H9 (cell line): ENCODE measurements around the gene CDK8. TPM values are rescaled to one million over a fixed set of nuclear protein-coding genes. Genes with fewer than 3 reads are reported as not detected.

Experiments used
- DNase-seq: peaks from one replicate; pipeline ENCODE4 v3.0.0-alpha.2; 2017
- H2AFZ ChIP-seq: one replicate; pipeline ENCODE4 v1.6.1; 2013; ENCODE audit warnings: mild to moderate bottlenecking, low read length, control low read depth, moderate library complexity
- H2AK5ac ChIP-seq: 2 replicates; pipeline ENCODE4 v1.6.1; 2013; ENCODE audit warnings: low read length, control low read depth, mixed read lengths; ENCODE audit not compliant: insufficient read length
- H2BK120ac ChIP-seq: one replicate; pipeline ENCODE4 v1.6.1; 2013; ENCODE audit warnings: low read depth, mild to moderate bottlenecking, low read length, control low read depth, inconsistent platforms; ENCODE audit not compliant: poor library complexity, severe bottlenecking
- H2BK12ac ChIP-seq: 2 replicates; pipeline ENCODE4 v1.6.1; 2013; ENCODE audit warnings: low read length, control low read depth, mixed read lengths, low read depth; ENCODE audit not compliant: insufficient read length
- H2BK15ac ChIP-seq: 2 replicates; pipeline ENCODE4 v1.6.1; 2013; ENCODE audit warnings: low read depth, low read length, control low read depth
- H2BK20ac ChIP-seq: one replicate; pipeline ENCODE4 v1.6.1; 2013; ENCODE audit warnings: low read depth, mild to moderate bottlenecking, low read length, control low read depth, inconsistent platforms; ENCODE audit not compliant: poor library complexity, severe bottlenecking
- H2BK5ac ChIP-seq: 2 replicates; pipeline ENCODE4 v1.6.1; 2013; ENCODE audit warnings: low read length, control low read depth, mixed read lengths; ENCODE audit not compliant: insufficient read length
- H3K14ac ChIP-seq: 2 replicates; pipeline ENCODE4 v1.6.1; 2013; ENCODE audit warnings: low read length, control low read depth; ENCODE audit not compliant: insufficient read depth
- H3K18ac ChIP-seq: 2 replicates; pipeline ENCODE4 v1.6.1; 2013; ENCODE audit warnings: low read depth, mild to moderate bottlenecking, mixed read lengths, low read length, control low read depth; ENCODE audit not compliant: insufficient read length
- H3K23ac ChIP-seq: 2 replicates; pipeline ENCODE4 v1.6.1; 2013; ENCODE audit warnings: low read length, control low read depth, mixed read lengths, low read depth; ENCODE audit not compliant: insufficient read length
- H3K23me2 ChIP-seq: 2 replicates; pipeline ENCODE4 v1.6.1; 2013; ENCODE audit warnings: low read depth, mild to moderate bottlenecking, mixed read lengths, low read length, control low read depth; ENCODE audit not compliant: insufficient read length, poor library complexity, severe bottlenecking
- H3K27ac ChIP-seq: 2 replicates; pipeline ENCODE4 v1.5.1; 2013; ENCODE audit warnings: low read length, control low read depth, mixed read lengths, low read depth; ENCODE audit not compliant: insufficient read length
- H3K27me3 ChIP-seq: 2 replicates; pipeline ENCODE4 v1.6.1; 2013; ENCODE audit warnings: low read length, control low read depth, inconsistent platforms; ENCODE audit not compliant: insufficient read depth
- H3K4ac ChIP-seq: 2 replicates; pipeline ENCODE4 v1.6.1; 2013; ENCODE audit warnings: low read depth, mild to moderate bottlenecking, control low read depth, inconsistent platforms, low read length, moderate library complexity
- H3K4me1 ChIP-seq: 2 replicates; pipeline ENCODE4 v1.6.1; 2013; ENCODE audit warnings: low read length, control low read depth, inconsistent platforms; ENCODE audit not compliant: insufficient read depth
- H3K4me2 ChIP-seq: 2 replicates; pipeline ENCODE4 v1.6.1; 2013; ENCODE audit warnings: low read length, control low read depth, mixed read lengths; ENCODE audit not compliant: insufficient read length, insufficient read depth
- H3K56ac ChIP-seq: 2 replicates; pipeline ENCODE4 v1.6.1; 2013; ENCODE audit warnings: low read depth, mild to moderate bottlenecking, mixed read lengths, low read length, control low read depth; ENCODE audit not compliant: insufficient read length
- H3K79me1 ChIP-seq: 2 replicates; pipeline ENCODE4 v1.6.1; 2013; ENCODE audit warnings: low read depth, mild to moderate bottlenecking, moderate library complexity, low read length, control low read depth, inconsistent platforms; ENCODE audit not compliant: insufficient read depth, poor library complexity, severe bottlenecking
- H3K79me2 ChIP-seq: 2 replicates; pipeline ENCODE4 v1.6.1; 2013; ENCODE audit warnings: low read length, control low read depth, inconsistent platforms; ENCODE audit not compliant: insufficient read depth
- H3K9ac ChIP-seq: 2 replicates; pipeline ENCODE4 v1.6.1; 2013; ENCODE audit warnings: low read length, control low read depth, mixed read lengths; ENCODE audit not compliant: insufficient read length; ENCODE audit errors: extremely low read depth
- H3K9me3 ChIP-seq: one replicate; pipeline ENCODE4 v1.6.1; 2013; ENCODE audit warnings: low read depth, low read length, inconsistent platforms; ENCODE audit not compliant: control insufficient read depth
- H3T11ph ChIP-seq: one replicate; pipeline ENCODE4 v1.6.1; 2013; ENCODE audit warnings: mild to moderate bottlenecking, low read length, control low read depth, inconsistent platforms
- H4K20me1 ChIP-seq: one replicate; pipeline ENCODE4 v1.6.1; 2013; ENCODE audit not compliant: control insufficient read depth, insufficient read length, insufficient read depth
- H4K5ac ChIP-seq: 2 replicates; pipeline ENCODE4 v1.6.1; 2013; ENCODE audit warnings: low read depth, mild to moderate bottlenecking, mixed read lengths, low read length, control low read depth; ENCODE audit not compliant: insufficient read length
- H4K8ac ChIP-seq: replicated peaks from 2 replicates; pipeline ENCODE4 v1.6.1; 2013; ENCODE audit warnings: low read length, control low read depth, mixed read lengths, low read depth; ENCODE audit not compliant: insufficient read length
- H4K91ac ChIP-seq: 2 replicates; pipeline ENCODE4 v1.6.1; 2013; ENCODE audit warnings: low read depth, mild to moderate bottlenecking, moderate library complexity, mixed read lengths, low read length, control low read depth; ENCODE audit not compliant: insufficient read length
- H3K27ac Mint-ChIP-seq, 3 experiments: 2 replicates in 2 of 3; 3 replicates in 1 of 3; pipeline ENCODE4 v1.8.0; 2020 to 2021; ENCODE audit warnings: mixed read lengths in 3 of 3, mild to moderate bottlenecking in 1 of 3, moderate library complexity in 1 of 3
- H3K27me3 Mint-ChIP-seq: 2 replicates; pipeline ENCODE4 v1.8.0; 2021; ENCODE audit warnings: low read depth, mild to moderate bottlenecking, moderate library complexity, mixed read lengths
- H3K36me3 Mint-ChIP-seq, 3 experiments: 2 replicates in 2 of 3; 3 replicates in 1 of 3; pipeline ENCODE4 v1.8.0; 2020 to 2021; ENCODE audit warnings: low read depth in 3 of 3, mixed read lengths in 3 of 3; ENCODE audit not compliant: insufficient read depth in 1 of 3
- H3K4me1 Mint-ChIP-seq, 2 experiments: 2 replicates each; pipeline ENCODE4 v1.8.0; 2020; ENCODE audit warnings: mixed read lengths in 2 of 2
- H3K4me3 Mint-ChIP-seq, 2 experiments: 2 replicates in 1 of 2; 3 replicates in 1 of 2; pipeline ENCODE4 v1.8.0; 2020 to 2021; ENCODE audit warnings: mild to moderate bottlenecking in 2 of 2, mixed read lengths in 2 of 2, moderate library complexity in 1 of 2
- H3K9me3 Mint-ChIP-seq, 2 experiments: 2 replicates in 1 of 2; 3 replicates in 1 of 2; pipeline ENCODE4 v1.8.0; 2020; ENCODE audit warnings: mild to moderate bottlenecking in 2 of 2, mixed read lengths in 2 of 2, moderate library complexity in 1 of 2
- CTCF ChIP-seq: fragments of 200-600 bp; sonication (generic); conservative IDR thresholded peaks from 3 replicates; pipeline ENCODE4 v1.8.0; 2021; ENCODE audit warnings: antibody characterized with exemption, mild to moderate bottlenecking
- WGBS: extraction: QIAGEN DNeasy Blood & Tissue Kit; methylation state at CpG from one replicate; pipeline ENCODE4 v1.1.7; 2013; ENCODE audit warnings: missing lambda C conversion rate, low lambda C conversion rate, mixed read lengths; ENCODE audit not compliant: insufficient read length; ENCODE audit errors: extremely low coverage; 5-methylcytosine and 5-hydroxymethylcytosine counted together
- total RNA-seq: library from RNA; stranded (reverse); gene quantifications from 2 replicates; pipeline ENCODE4 v1.2.1, GENCODE V29; 2021

The CDK8 gene
- total RNA-seq, 1 experiment from 2014 or later = 18.1 TPM

GRCh38 chr13:26228096-26228495, 25.8 kb upstream of the CDK8 start:
- Histone ChIP-seq H3K27ac (no peak overlapping the region), H4K20me1 (no peaks in the 10 kb centered on the region), H3K4ac (no peak overlapping the region), H3T11ph (no peak overlapping the region), H3K79me2 (no peaks in the 10 kb centered on the region), H3K4me2 (no peak overlapping the region), H4K8ac (no peak overlapping the region), H2BK5ac (no peak overlapping the region), H4K91ac (no peak overlapping the region), H3K9ac (no peak overlapping the region), H2BK120ac (no peak overlapping the region), H3K23me2 (no peaks in the 10 kb centered on the region), H2AFZ (no peak overlapping the region), H3K18ac (no peak overlapping the region), H4K5ac (no peak overlapping the region), H2BK20ac (no peak overlapping the region), H2BK15ac (no peak overlapping the region), H3K4me1 (no peaks in the 10 kb centered on the region), H3K14ac (no peak overlapping the region), H2BK12ac (no peak overlapping the region), H2AK5ac (no peak overlapping the region), H3K56ac (no peak overlapping the region), H3K9me3 (no peaks in the 10 kb centered on the region), H3K79me1 (no peaks in the 10 kb centered on the region), H3K23ac (no peak overlapping the region), H3K27me3 (no peaks in the 10 kb centered on the region; the same call in 1 of the 2 replicates)
- Mint-ChIP-seq H3K4me1 (no peaks in the 10 kb centered on the region; a peak in 1 of 4 replicates), H3K9me3 (no peaks in the 10 kb centered on the region), H3K27me3 (peaks cover 8% of the 10 kb centered on the region; the same call in 1 of the 2 replicates), H3K36me3 (no peaks in the 10 kb centered on the region), H3K4me3 (no peak overlapping the region), H3K27ac (no peak overlapping the region)
- WGBS = no CpG with 5 or more reads among the region's 2 CpGs
- DNase-seq = no peak
- TF ChIP-seq CTCF = no peak
